IMR-90 (cell line): ENCODE measurements around the gene BRAF. TPM values are rescaled to one million over a fixed set of nuclear protein-coding genes. Genes with fewer than 3 reads are reported as not detected.

Experiments
- ATAC-seq: fragments of 200-7000 bp; cut with Tn5 transposase; 2 replicates; pipeline ENCODE4 v1.9.1; 2020; ENCODE audit warnings: low read depth, mild to moderate bottlenecking, moderate library complexity
- BruUV-seq: library from RNA; stranded (reverse); fragments of 400-500 nt; replicated peaks from 2 replicates; lab custom pipeline; 2021; lab: Mats Ljungman, UMichigan
- CTCF ChIA-PET: fragments of 300-600 bp; formaldehyde crosslinking; extraction: SDS; loops from one replicate; lab custom pipeline; 2021; ENCODE audit warnings: antibody characterized with exemption; lab: Yijun Ruan, JAX
- POLR2A ChIA-PET: fragments of 300-600 bp; sonication (Branson Sonifier 250); formaldehyde crosslinking; loops from one replicate; lab custom pipeline; 2022; ENCODE audit warnings: antibody characterized with exemption; ENCODE audit not compliant: unreplicated experiment; lab: Charles Lee
- DNase-seq: peaks from one replicate; pipeline ENCODE4 v3.0.0; 2013
- H2AFZ ChIP-seq: replicated peaks from 2 replicates; pipeline ENCODE3; 2013; ENCODE audit warnings: low read length, mild to moderate bottlenecking; ENCODE audit not compliant: poor library complexity
- H2AK5ac ChIP-seq: 2 replicates; pipeline ENCODE4 v1.6.1; 2013; ENCODE audit warnings: low read depth, low read length, inconsistent platforms
- H2AK9ac ChIP-seq: replicated peaks from 2 replicates; pipeline ENCODE3; 2013; ENCODE audit warnings: mild to moderate bottlenecking, low read depth, low read length, moderate library complexity; ENCODE audit not compliant: poor library complexity
- H2BK120ac ChIP-seq: 2 replicates; pipeline ENCODE4 v1.6.1; 2013; ENCODE audit warnings: low read depth, low read length, inconsistent platforms
- H2BK15ac ChIP-seq: 3 replicates; pipeline ENCODE4 v1.6.1; 2013; ENCODE audit warnings: low read depth, low read length, inconsistent platforms
- H2BK20ac ChIP-seq: 2 replicates; pipeline ENCODE4 v1.6.1; 2013; ENCODE audit warnings: low read depth, mild to moderate bottlenecking, inconsistent platforms, low read length, moderate library complexity
- H2BK5ac ChIP-seq: 2 replicates; pipeline ENCODE4 v1.6.1; 2013; ENCODE audit warnings: mild to moderate bottlenecking, low read depth, low read length, inconsistent platforms; ENCODE audit not compliant: poor library complexity, severe bottlenecking
- H3K14ac ChIP-seq: replicated peaks from 2 replicates; pipeline ENCODE4 v1.6.1; 2013; ENCODE audit warnings: low read depth, low read length, inconsistent platforms
- H3K18ac ChIP-seq: 2 replicates; pipeline ENCODE4 v1.6.1; 2013; ENCODE audit warnings: low read depth, low read length, control low read depth
- H3K23ac ChIP-seq: 2 replicates; pipeline ENCODE4 v1.6.1; 2013; ENCODE audit warnings: low read depth, low read length, inconsistent platforms
- H3K27ac ChIP-seq: 2 replicates; pipeline ENCODE4 v1.5.1; 2013; ENCODE audit warnings: mild to moderate bottlenecking, control low read depth, low read length; ENCODE audit not compliant: insufficient read depth
- H3K27me3 ChIP-seq: 2 replicates; pipeline ENCODE4 v1.6.1; 2013; ENCODE audit warnings: low read length; ENCODE audit not compliant: control insufficient read depth, insufficient read depth
- H3K36me3 ChIP-seq: 2 replicates; pipeline ENCODE4 v1.6.1; 2013; ENCODE audit warnings: low read length, mixed read lengths; ENCODE audit not compliant: control insufficient read depth, insufficient read depth
- H3K4ac ChIP-seq: 2 replicates; pipeline ENCODE4 v1.6.1; 2013; ENCODE audit warnings: low read depth, low read length, inconsistent platforms
- H3K4me1 ChIP-seq: 2 replicates; pipeline ENCODE4 v1.6.1; 2013; ENCODE audit warnings: low read length, mixed read lengths; ENCODE audit not compliant: control insufficient read depth, insufficient read depth
- H3K4me2 ChIP-seq: 2 replicates; pipeline ENCODE4 v1.6.1; 2013; ENCODE audit warnings: low read depth, mild to moderate bottlenecking, control low read depth, low read length, moderate library complexity
- H3K4me3 ChIP-seq: 2 replicates; pipeline ENCODE4 v1.5.1; 2013; ENCODE audit warnings: low read depth, mild to moderate bottlenecking, control low read depth, low read length, moderate library complexity; ENCODE audit not compliant: insufficient read depth
- H3K56ac ChIP-seq: 2 replicates; pipeline ENCODE4 v1.6.1; 2013; ENCODE audit warnings: low read length, inconsistent platforms; ENCODE audit not compliant: insufficient read depth; ENCODE audit errors: extremely low read depth
- H3K79me1 ChIP-seq, 2 experiments: 2 replicates each; pipeline ENCODE4 v1.6.1; 2013; ENCODE audit warnings: low read length in 2 of 2, inconsistent platforms in 1 of 2, low read depth in 1 of 2
- H3K9ac ChIP-seq: 2 replicates; pipeline ENCODE4 v1.6.1; 2013; ENCODE audit warnings: low read depth, low read length, control low read depth
- H3K9me1 ChIP-seq: 2 replicates; pipeline ENCODE4 v1.6.1; 2013; ENCODE audit warnings: low read length, inconsistent platforms; ENCODE audit not compliant: insufficient read depth
- H3K9me3 ChIP-seq: 2 replicates; pipeline ENCODE4 v1.6.1; 2013; ENCODE audit warnings: low read length; ENCODE audit not compliant: control insufficient read depth, insufficient read depth
- H4K20me1 ChIP-seq: 2 replicates; pipeline ENCODE4 v1.6.1; 2013; ENCODE audit warnings: low read length, inconsistent platforms; ENCODE audit not compliant: insufficient read depth
- H4K5ac ChIP-seq: 2 replicates; pipeline ENCODE4 v1.6.1; 2013; ENCODE audit warnings: mild to moderate bottlenecking, low read depth, low read length, control low read depth
- H4K8ac ChIP-seq, 2 experiments: 2 replicates each; pipeline ENCODE4 v1.6.1; 2013; ENCODE audit warnings: low read depth in 2 of 2, low read length in 2 of 2, control low read depth in 1 of 2, inconsistent platforms in 1 of 2
- H4K91ac ChIP-seq: 2 replicates; pipeline ENCODE4 v1.6.1; 2013; ENCODE audit warnings: low read depth, low read length, inconsistent platforms; ENCODE audit not compliant: insufficient read depth
- BHLHE40 ChIP-seq: fragments of 150-350 bp; IDR thresholded peaks from 2 replicates; pipeline ENCODE4 v1.6.1; 2016; ENCODE audit warnings: mild to moderate bottlenecking, low read depth, low read length
- CEBPB ChIP-seq: IDR thresholded peaks from 2 replicates; pipeline ENCODE4 v1.6.1; 2012; ENCODE audit warnings: low read depth, low read length, improper control_type of control experiment
- CHD1 ChIP-seq: IDR thresholded peaks from 2 replicates; pipeline ENCODE4 v1.6.1; 2012; ENCODE audit warnings: low read depth, low read length, improper control_type of control experiment
- FOS ChIP-seq: fragments of 150-350 bp; IDR thresholded peaks from 2 replicates; pipeline ENCODE4 v1.6.1; 2016; ENCODE audit warnings: low read depth, low read length
- MAFK ChIP-seq: IDR thresholded peaks from 2 replicates; pipeline ENCODE4 v1.6.1; 2012; ENCODE audit warnings: low read depth, low read length, improper control_type of control experiment
- MAZ ChIP-seq: IDR thresholded peaks from 2 replicates; pipeline ENCODE4 v1.6.1; 2012; ENCODE audit warnings: low read depth, mild to moderate bottlenecking, low read length, improper control_type of control experiment, moderate library complexity, borderline replicate concordance
- MXI1 ChIP-seq: IDR thresholded peaks from 2 replicates; pipeline ENCODE4 v1.6.1; 2012; ENCODE audit warnings: low read depth, mild to moderate bottlenecking, low read length, moderate library complexity, borderline replicate concordance
- NFE2L2 ChIP-seq: fragments of 150-350 bp; IDR thresholded peaks from 2 replicates; pipeline ENCODE4 v1.6.1; 2016; ENCODE audit warnings: low read depth, mild to moderate bottlenecking, low read length
- POLR2A ChIP-seq: IDR thresholded peaks from 2 replicates; pipeline ENCODE4 v1.6.1; 2012; ENCODE audit warnings: mild to moderate bottlenecking, low read depth, low read length
- RAD21 ChIP-seq: IDR thresholded peaks from 2 replicates; pipeline ENCODE4 v1.6.1; 2012; ENCODE audit warnings: low read length, improper control_type of control experiment
- RCOR1 ChIP-seq: IDR thresholded peaks from 2 replicates; pipeline ENCODE4 v1.6.1; 2012; ENCODE audit warnings: mild to moderate bottlenecking, low read length, improper control_type of control experiment; ENCODE audit not compliant: insufficient replicate concordance
- RFX5 ChIP-seq: IDR thresholded peaks from 2 replicates; pipeline ENCODE4 v1.8.0; 2012; ENCODE audit warnings: low read depth, mild to moderate bottlenecking, low read length, moderate library complexity
- SMC3 ChIP-seq: fragments of 150-350 bp; IDR thresholded peaks from 2 replicates; pipeline ENCODE4 v1.6.1; 2016; ENCODE audit warnings: low read depth, mild to moderate bottlenecking, antibody characterized with exemption, low read length, moderate library complexity
- WGBS, 2 experiments: methylation state at CpG; one replicate each; pipeline versions ENCODE4 v1.1.5 to v1.1.7; 2013; ENCODE audit warnings: missing lambda C conversion rate in 2 of 2; ENCODE audit not compliant: insufficient read length in 1 of 2; ENCODE audit errors: extremely low coverage in 2 of 2; 5-methylcytosine and 5-hydroxymethylcytosine counted together
- dilution Hi-C: fragments of 300-500 bp; cut with HindIII; formaldehyde crosslinking; loops from one replicate; pipeline ENCODE4 v1.14.3; 2018; ENCODE audit warnings: low sequenced_read_pairs; ENCODE audit not compliant: unreplicated experiment
- in situ Hi-C: fragments of 300-500 bp; cut with MboI; formaldehyde crosslinking; loops from 3 replicates; pipeline ENCODE4 v1.14.3; 2019; ENCODE audit warnings: low sequenced_read_pairs, inconsistent platforms, mixed read lengths
- intact Hi-C: fragments of 100-400 bp; cut with micrococcal nuclease; formaldehyde crosslinking; loops from 2 replicates; pipeline ENCODE4 v1.10.0; 2022
- polyA plus RNA-seq, 3 experiments: library from polyadenylated mRNA; depleted of rRNA; stranded (reverse); fragments of >200 nt; gene quantifications; 2 replicates each; pipeline ENCODE4 v1.2.3, GENCODE V29; 2012; ENCODE audit warnings: low replicate concordance in 1 of 3
- total RNA-seq: library from RNA; depleted of rRNA; stranded (reverse); fragments of >200 nt; gene quantifications from 2 replicates; pipeline ENCODE4 v1.2.3, GENCODE V29; 2012
- TF ChIP-seq, protein P1 (sequence below): conservative IDR thresholded peaks from 2 replicates; pipeline ENCODE4 v1.5.1; 2012; ENCODE audit warnings: mild to moderate bottlenecking, low read depth, low read length, improper control_type of control experiment
- TF ChIP-seq, protein P2 (sequence below): fragments of 150-350 bp; IDR thresholded peaks from 2 replicates; pipeline ENCODE4 v1.6.1; 2016; ENCODE audit warnings: low read depth, mild to moderate bottlenecking, low read length, moderate library complexity, borderline replicate concordance
- TF ChIP-seq, protein P3 (sequence below): fragments of 150-350 bp; IDR thresholded peaks from 2 replicates; pipeline ENCODE4 v1.6.1; 2017; ENCODE audit warnings: mild to moderate bottlenecking, antibody characterized with exemption, low read length, low read depth

Gene BRAF
- total and polyA plus RNA-seq, 2 of the 4 experiments (the other 2 are of a cell fraction) = 5.7 to 12.9 TPM

- no peaks in the 10 kb centered on the region for H3K4me1 ChIP-seq
- in situ Hi-C loops = no loop called here
- no peak overlapping the region for H2BK20ac ChIP-seq
- ATAC-seq (no peak), DNase-seq (no peak)
- no peak overlapping the region for H4K8ac ChIP-seq
- no TSS peak for BruUV-seq
- no peak overlapping the region for H2AK9ac ChIP-seq
- no peak overlapping the region for H3K4me3 ChIP-seq
- no peaks in the 10 kb centered on the region for H3K27me3 ChIP-seq
- TF ChIP-seq CHD1 (no peak), MXI1 (no peak), RFX5 (no peak), MAZ (no peak), RAD21 (no peak), SMC3 (no peak), FOS (no peak), MAFK (no peak), BHLHE40 (no peak), RCOR1 (no peak), NFE2L2 (no peak), CEBPB (no peak), POLR2A (no peak)
- TF ChIP-seq, protein P1, sequence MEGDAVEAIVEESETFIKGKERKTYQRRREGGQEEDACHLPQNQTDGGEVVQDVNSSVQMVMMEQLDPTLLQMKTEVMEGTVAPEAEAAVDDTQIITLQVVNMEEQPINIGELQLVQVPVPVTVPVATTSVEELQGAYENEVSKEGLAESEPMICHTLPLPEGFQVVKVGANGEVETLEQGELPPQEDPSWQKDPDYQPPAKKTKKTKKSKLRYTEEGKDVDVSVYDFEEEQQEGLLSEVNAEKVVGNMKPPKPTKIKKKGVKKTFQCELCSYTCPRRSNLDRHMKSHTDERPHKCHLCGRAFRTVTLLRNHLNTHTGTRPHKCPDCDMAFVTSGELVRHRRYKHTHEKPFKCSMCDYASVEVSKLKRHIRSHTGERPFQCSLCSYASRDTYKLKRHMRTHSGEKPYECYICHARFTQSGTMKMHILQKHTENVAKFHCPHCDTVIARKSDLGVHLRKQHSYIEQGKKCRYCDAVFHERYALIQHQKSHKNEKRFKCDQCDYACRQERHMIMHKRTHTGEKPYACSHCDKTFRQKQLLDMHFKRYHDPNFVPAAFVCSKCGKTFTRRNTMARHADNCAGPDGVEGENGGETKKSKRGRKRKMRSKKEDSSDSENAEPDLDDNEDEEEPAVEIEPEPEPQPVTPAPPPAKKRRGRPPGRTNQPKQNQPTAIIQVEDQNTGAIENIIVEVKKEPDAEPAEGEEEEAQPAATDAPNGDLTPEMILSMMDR = no peak
- TF ChIP-seq, protein P2, sequence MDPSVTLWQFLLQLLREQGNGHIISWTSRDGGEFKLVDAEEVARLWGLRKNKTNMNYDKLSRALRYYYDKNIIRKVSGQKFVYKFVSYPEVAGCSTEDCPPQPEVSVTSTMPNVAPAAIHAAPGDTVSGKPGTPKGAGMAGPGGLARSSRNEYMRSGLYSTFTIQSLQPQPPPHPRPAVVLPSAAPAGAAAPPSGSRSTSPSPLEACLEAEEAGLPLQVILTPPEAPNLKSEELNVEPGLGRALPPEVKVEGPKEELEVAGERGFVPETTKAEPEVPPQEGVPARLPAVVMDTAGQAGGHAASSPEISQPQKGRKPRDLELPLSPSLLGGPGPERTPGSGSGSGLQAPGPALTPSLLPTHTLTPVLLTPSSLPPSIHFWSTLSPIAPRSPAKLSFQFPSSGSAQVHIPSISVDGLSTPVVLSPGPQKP = no peak
- TF ChIP-seq, protein P3, sequence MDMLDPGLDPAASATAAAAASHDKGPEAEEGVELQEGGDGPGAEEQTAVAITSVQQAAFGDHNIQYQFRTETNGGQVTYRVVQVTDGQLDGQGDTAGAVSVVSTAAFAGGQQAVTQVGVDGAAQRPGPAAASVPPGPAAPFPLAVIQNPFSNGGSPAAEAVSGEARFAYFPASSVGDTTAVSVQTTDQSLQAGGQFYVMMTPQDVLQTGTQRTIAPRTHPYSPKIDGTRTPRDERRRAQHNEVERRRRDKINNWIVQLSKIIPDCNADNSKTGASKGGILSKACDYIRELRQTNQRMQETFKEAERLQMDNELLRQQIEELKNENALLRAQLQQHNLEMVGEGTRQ = no peak
- no peak overlapping the region for H3K9ac ChIP-seq
- no peak overlapping the region for H3K4me2 ChIP-seq
- no peak overlapping the region for H3K56ac ChIP-seq
- H3K14ac ChIP-seq = no peak overlapping the region
- CTCF ChIA-PET = no interaction called here
- H3K27ac ChIP-seq = no peak overlapping the region
- dilution Hi-C loops = no loop called here
- no peaks in the 10 kb centered on the region for H3K9me3 ChIP-seq
- peaks cover 0 to 3% of the 10 kb centered on the region in 2 experiments; a peak in 1 of 4 replicates for H3K79me1 ChIP-seq
- no peak overlapping the region for H4K5ac ChIP-seq
- H3K36me3 ChIP-seq = peaks cover 13% of the 10 kb centered on the region
- intact Hi-C loops = no loop called here
- H4K91ac ChIP-seq = no peak overlapping the region
- H3K4ac ChIP-seq = no peak overlapping the region
- H2AK5ac ChIP-seq = no peak overlapping the region
- no peak overlapping the region for H2BK15ac ChIP-seq
- no peak overlapping the region for H2BK120ac ChIP-seq
- POLR2A ChIA-PET = no interaction called here
- H3K23ac ChIP-seq = no peak overlapping the region
- H3K18ac ChIP-seq = no peak overlapping the region
- no peak overlapping the region for H2AFZ ChIP-seq
- H3K9me1 ChIP-seq = no peaks in the 10 kb centered on the region
- H4K20me1 ChIP-seq = no peaks in the 10 kb centered on the region
- no peak overlapping the region for H2BK5ac ChIP-seq
- WGBS, 2 experiments = no CpG with 5 or more reads among the region's 3 CpGs
These were observed 157.3 kb downstream of the BRAF start for GRCh38 chr7:140767418-140767817.
